ENCODE data around the gene TRDMT1.

DNA sequence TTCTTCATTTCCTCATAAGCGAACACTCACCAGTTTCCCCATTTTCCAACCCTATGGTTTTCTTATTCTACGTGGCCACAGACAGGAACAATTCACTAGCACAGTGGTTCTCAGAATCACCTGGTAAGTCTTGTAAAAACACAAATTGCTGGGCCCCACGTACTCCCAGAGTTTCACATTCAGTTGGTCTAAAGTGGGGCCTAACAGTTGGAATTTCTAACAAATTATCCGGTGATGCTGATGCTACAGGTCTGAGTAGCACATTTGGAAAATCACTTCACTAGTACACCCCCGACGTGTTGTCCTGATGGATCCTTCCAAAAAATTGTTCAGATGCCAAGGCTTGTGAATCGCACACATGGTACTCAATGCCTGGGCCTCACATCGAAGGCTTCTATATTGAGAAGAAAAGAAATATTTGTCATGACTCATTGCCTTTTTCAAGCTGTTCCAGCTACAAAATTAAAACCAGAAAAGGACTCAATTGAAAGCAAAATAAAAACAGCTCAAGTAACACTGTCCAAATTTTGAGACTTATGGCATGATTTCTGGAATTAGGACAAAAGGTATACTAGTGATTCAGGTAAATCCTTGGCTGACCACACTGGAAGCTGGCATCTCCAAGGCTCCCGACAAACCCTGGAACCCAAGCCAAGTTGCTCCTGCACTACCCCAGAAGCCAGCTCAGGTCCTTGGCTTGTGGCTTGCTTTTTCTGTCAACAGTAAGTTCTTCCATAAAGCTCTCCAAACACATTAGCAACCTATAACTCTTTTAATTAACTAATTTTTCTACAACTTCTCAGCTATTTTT is 13.7 kb upstream of the TRDMT1 start:
- TF ChIP-seq, protein P1, sequence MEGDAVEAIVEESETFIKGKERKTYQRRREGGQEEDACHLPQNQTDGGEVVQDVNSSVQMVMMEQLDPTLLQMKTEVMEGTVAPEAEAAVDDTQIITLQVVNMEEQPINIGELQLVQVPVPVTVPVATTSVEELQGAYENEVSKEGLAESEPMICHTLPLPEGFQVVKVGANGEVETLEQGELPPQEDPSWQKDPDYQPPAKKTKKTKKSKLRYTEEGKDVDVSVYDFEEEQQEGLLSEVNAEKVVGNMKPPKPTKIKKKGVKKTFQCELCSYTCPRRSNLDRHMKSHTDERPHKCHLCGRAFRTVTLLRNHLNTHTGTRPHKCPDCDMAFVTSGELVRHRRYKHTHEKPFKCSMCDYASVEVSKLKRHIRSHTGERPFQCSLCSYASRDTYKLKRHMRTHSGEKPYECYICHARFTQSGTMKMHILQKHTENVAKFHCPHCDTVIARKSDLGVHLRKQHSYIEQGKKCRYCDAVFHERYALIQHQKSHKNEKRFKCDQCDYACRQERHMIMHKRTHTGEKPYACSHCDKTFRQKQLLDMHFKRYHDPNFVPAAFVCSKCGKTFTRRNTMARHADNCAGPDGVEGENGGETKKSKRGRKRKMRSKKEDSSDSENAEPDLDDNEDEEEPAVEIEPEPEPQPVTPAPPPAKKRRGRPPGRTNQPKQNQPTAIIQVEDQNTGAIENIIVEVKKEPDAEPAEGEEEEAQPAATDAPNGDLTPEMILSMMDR (IDR thresholded peaks at IDR 0.05) = no peak
- no peak for TF ChIP-seq POLR2A (IDR thresholded peaks at IDR 0.05)

Data from adrenal gland (tissue), 5 donors.